H9 (cell line): ENCODE results near the gene MICAL3. TPM values are rescaled to one million over a fixed set of nuclear protein-coding genes. Genes with fewer than 3 reads are reported as not detected.

Experiments
- DNase-seq: peaks from one replicate; pipeline ENCODE4 v3.0.0-alpha.2; 2017
- H2AFZ ChIP-seq: one replicate; pipeline ENCODE4 v1.6.1; 2013; ENCODE audit warnings: mild to moderate bottlenecking, low read length, control low read depth, moderate library complexity
- H2AK5ac ChIP-seq: 2 replicates; pipeline ENCODE4 v1.6.1; 2013; ENCODE audit warnings: low read length, control low read depth, mixed read lengths; ENCODE audit not compliant: insufficient read length
- H2BK120ac ChIP-seq: one replicate; pipeline ENCODE4 v1.6.1; 2013; ENCODE audit warnings: low read depth, mild to moderate bottlenecking, low read length, control low read depth, inconsistent platforms; ENCODE audit not compliant: poor library complexity, severe bottlenecking
- H2BK12ac ChIP-seq: 2 replicates; pipeline ENCODE4 v1.6.1; 2013; ENCODE audit warnings: low read length, control low read depth, mixed read lengths, low read depth; ENCODE audit not compliant: insufficient read length
- H2BK15ac ChIP-seq: 2 replicates; pipeline ENCODE4 v1.6.1; 2013; ENCODE audit warnings: low read depth, low read length, control low read depth
- H2BK20ac ChIP-seq: one replicate; pipeline ENCODE4 v1.6.1; 2013; ENCODE audit warnings: low read depth, mild to moderate bottlenecking, low read length, control low read depth, inconsistent platforms; ENCODE audit not compliant: poor library complexity, severe bottlenecking
- H2BK5ac ChIP-seq: 2 replicates; pipeline ENCODE4 v1.6.1; 2013; ENCODE audit warnings: low read length, control low read depth, mixed read lengths; ENCODE audit not compliant: insufficient read length
- H3K14ac ChIP-seq: 2 replicates; pipeline ENCODE4 v1.6.1; 2013; ENCODE audit warnings: low read length, control low read depth; ENCODE audit not compliant: insufficient read depth
- H3K18ac ChIP-seq: 2 replicates; pipeline ENCODE4 v1.6.1; 2013; ENCODE audit warnings: low read depth, mild to moderate bottlenecking, mixed read lengths, low read length, control low read depth; ENCODE audit not compliant: insufficient read length
- H3K23ac ChIP-seq: 2 replicates; pipeline ENCODE4 v1.6.1; 2013; ENCODE audit warnings: low read length, control low read depth, mixed read lengths, low read depth; ENCODE audit not compliant: insufficient read length
- H3K23me2 ChIP-seq: 2 replicates; pipeline ENCODE4 v1.6.1; 2013; ENCODE audit warnings: low read depth, mild to moderate bottlenecking, mixed read lengths, low read length, control low read depth; ENCODE audit not compliant: insufficient read length, poor library complexity, severe bottlenecking
- H3K27ac ChIP-seq: 2 replicates; pipeline ENCODE4 v1.5.1; 2013; ENCODE audit warnings: low read length, control low read depth, mixed read lengths, low read depth; ENCODE audit not compliant: insufficient read length
- H3K27me3 ChIP-seq: 2 replicates; pipeline ENCODE4 v1.6.1; 2013; ENCODE audit warnings: low read length, control low read depth, inconsistent platforms; ENCODE audit not compliant: insufficient read depth
- H3K4ac ChIP-seq: 2 replicates; pipeline ENCODE4 v1.6.1; 2013; ENCODE audit warnings: low read depth, mild to moderate bottlenecking, control low read depth, inconsistent platforms, low read length, moderate library complexity
- H3K4me1 ChIP-seq: 2 replicates; pipeline ENCODE4 v1.6.1; 2013; ENCODE audit warnings: low read length, control low read depth, inconsistent platforms; ENCODE audit not compliant: insufficient read depth
- H3K4me2 ChIP-seq: 2 replicates; pipeline ENCODE4 v1.6.1; 2013; ENCODE audit warnings: low read length, control low read depth, mixed read lengths; ENCODE audit not compliant: insufficient read length, insufficient read depth
- H3K56ac ChIP-seq: 2 replicates; pipeline ENCODE4 v1.6.1; 2013; ENCODE audit warnings: low read depth, mild to moderate bottlenecking, mixed read lengths, low read length, control low read depth; ENCODE audit not compliant: insufficient read length
- H3K79me1 ChIP-seq: 2 replicates; pipeline ENCODE4 v1.6.1; 2013; ENCODE audit warnings: low read depth, mild to moderate bottlenecking, moderate library complexity, low read length, control low read depth, inconsistent platforms; ENCODE audit not compliant: insufficient read depth, poor library complexity, severe bottlenecking
- H3K79me2 ChIP-seq: 2 replicates; pipeline ENCODE4 v1.6.1; 2013; ENCODE audit warnings: low read length, control low read depth, inconsistent platforms; ENCODE audit not compliant: insufficient read depth
- H3K9ac ChIP-seq: 2 replicates; pipeline ENCODE4 v1.6.1; 2013; ENCODE audit warnings: low read length, control low read depth, mixed read lengths; ENCODE audit not compliant: insufficient read length; ENCODE audit errors: extremely low read depth
- H3K9me3 ChIP-seq: one replicate; pipeline ENCODE4 v1.6.1; 2013; ENCODE audit warnings: low read depth, low read length, inconsistent platforms; ENCODE audit not compliant: control insufficient read depth
- H3T11ph ChIP-seq: one replicate; pipeline ENCODE4 v1.6.1; 2013; ENCODE audit warnings: mild to moderate bottlenecking, low read length, control low read depth, inconsistent platforms
- H4K20me1 ChIP-seq: one replicate; pipeline ENCODE4 v1.6.1; 2013; ENCODE audit not compliant: control insufficient read depth, insufficient read length, insufficient read depth
- H4K5ac ChIP-seq: 2 replicates; pipeline ENCODE4 v1.6.1; 2013; ENCODE audit warnings: low read depth, mild to moderate bottlenecking, mixed read lengths, low read length, control low read depth; ENCODE audit not compliant: insufficient read length
- H4K8ac ChIP-seq: replicated peaks from 2 replicates; pipeline ENCODE4 v1.6.1; 2013; ENCODE audit warnings: low read length, control low read depth, mixed read lengths, low read depth; ENCODE audit not compliant: insufficient read length
- H4K91ac ChIP-seq: 2 replicates; pipeline ENCODE4 v1.6.1; 2013; ENCODE audit warnings: low read depth, mild to moderate bottlenecking, moderate library complexity, mixed read lengths, low read length, control low read depth; ENCODE audit not compliant: insufficient read length
- H3K27ac Mint-ChIP-seq, 3 experiments: 2 replicates in 2 of 3; 3 replicates in 1 of 3; pipeline ENCODE4 v1.8.0; 2020 to 2021; ENCODE audit warnings: mixed read lengths in 3 of 3, mild to moderate bottlenecking in 1 of 3, moderate library complexity in 1 of 3
- H3K27me3 Mint-ChIP-seq: 2 replicates; pipeline ENCODE4 v1.8.0; 2021; ENCODE audit warnings: low read depth, mild to moderate bottlenecking, moderate library complexity, mixed read lengths
- H3K36me3 Mint-ChIP-seq, 3 experiments: 2 replicates in 2 of 3; 3 replicates in 1 of 3; pipeline ENCODE4 v1.8.0; 2020 to 2021; ENCODE audit warnings: low read depth in 3 of 3, mixed read lengths in 3 of 3; ENCODE audit not compliant: insufficient read depth in 1 of 3
- H3K4me1 Mint-ChIP-seq, 2 experiments: 2 replicates each; pipeline ENCODE4 v1.8.0; 2020; ENCODE audit warnings: mixed read lengths in 2 of 2
- H3K4me3 Mint-ChIP-seq, 2 experiments: 2 replicates in 1 of 2; 3 replicates in 1 of 2; pipeline ENCODE4 v1.8.0; 2020 to 2021; ENCODE audit warnings: mild to moderate bottlenecking in 2 of 2, mixed read lengths in 2 of 2, moderate library complexity in 1 of 2
- H3K9me3 Mint-ChIP-seq, 2 experiments: 2 replicates in 1 of 2; 3 replicates in 1 of 2; pipeline ENCODE4 v1.8.0; 2020; ENCODE audit warnings: mild to moderate bottlenecking in 2 of 2, mixed read lengths in 2 of 2, moderate library complexity in 1 of 2
- CTCF ChIP-seq: fragments of 200-600 bp; sonication (generic); conservative IDR thresholded peaks from 3 replicates; pipeline ENCODE4 v1.8.0; 2021; ENCODE audit warnings: antibody characterized with exemption, mild to moderate bottlenecking
- WGBS: extraction: QIAGEN DNeasy Blood & Tissue Kit; methylation state at CpG from one replicate; pipeline ENCODE4 v1.1.7; 2013; ENCODE audit warnings: missing lambda C conversion rate, low lambda C conversion rate, mixed read lengths; ENCODE audit not compliant: insufficient read length; ENCODE audit errors: extremely low coverage; 5-methylcytosine and 5-hydroxymethylcytosine counted together
- total RNA-seq: library from RNA; stranded (reverse); gene quantifications from 2 replicates; pipeline ENCODE4 v1.2.1, GENCODE V29; 2021

The MICAL3 gene
- total RNA-seq, 1 experiment from 2014 or later = 50.2 TPM

GRCh38 chr22:17915188-17915587 lies 109.2 kb downstream of the MICAL3 start:
- H3K4me3 Mint-ChIP-seq = no peak overlapping the region
- Histone ChIP-seq H3K9me3 (no peaks in the 10 kb centered on the region), H3K4ac (no peak overlapping the region), H2BK120ac (no peak overlapping the region), H3K4me2 (no peak overlapping the region), H3K14ac (no peak overlapping the region), H3K4me1 (peaks cover 10% of the 10 kb centered on the region; the same call in 1 of the 2 replicates), H3K27ac (no peak overlapping the region), H3K79me1 (peaks cover 8% of the 10 kb centered on the region), H4K91ac (no peak overlapping the region), H3K9ac (no peak overlapping the region), H2BK15ac (no peak overlapping the region), H3K18ac (no peak overlapping the region), H4K20me1 (no peaks in the 10 kb centered on the region), H2BK12ac (no peak overlapping the region), H2BK5ac (no peak overlapping the region), H3T11ph (no peak overlapping the region), H3K23ac (no peak overlapping the region), H4K8ac (no peak overlapping the region), H2AK5ac (no peak overlapping the region), H3K23me2 (no peaks in the 10 kb centered on the region), H4K5ac (no peak overlapping the region), H2BK20ac (no peak overlapping the region), H3K56ac (no peak overlapping the region), H3K79me2 (peaks cover 2% of the 10 kb centered on the region; the same call in 1 of the 2 replicates), H3K27me3 (no peaks in the 10 kb centered on the region), H2AFZ (no peak overlapping the region)
- WGBS = no CpG with 5 or more reads among the region's 10 CpGs
- no peak for TF ChIP-seq CTCF
- peaks cover 36 to 39% of the 10 kb centered on the region in 2 experiments for H3K4me1 Mint-ChIP-seq
- H3K36me3 Mint-ChIP-seq = no peaks in the 10 kb centered on the region
- H3K9me3 Mint-ChIP-seq = no peaks in the 10 kb centered on the region
- H3K27me3 Mint-ChIP-seq = no peaks in the 10 kb centered on the region
- no peak for DNase-seq
- H3K27ac Mint-ChIP-seq = no peak overlapping the region
